Chondrocyte (in vitro differentiated cells): ENCODE measurements around the gene ETHE1. TPM values are rescaled to one million over a fixed set of nuclear protein-coding genes. Genes with fewer than 3 reads are reported as not detected.
"Not testable (repeated sequence)": the region's sequence is repeated elsewhere in the genome, so short reads cannot be mapped to it uniquely, and the experiment has no call there.

Source experiments
- DNase-seq: peaks from one replicate; pipeline ENCODE4 v3.0.0; 2021; ENCODE audit warnings: mixed read lengths, low spot score
- H3K27ac Mint-ChIP-seq: one replicate; pipeline ENCODE4 v1.8.0; 2021; ENCODE audit warnings: mild to moderate bottlenecking, moderate library complexity, mixed read lengths; ENCODE audit not compliant: unreplicated experiment
- H3K27me3 Mint-ChIP-seq: 2 replicates; pipeline ENCODE4 v1.8.0; 2021; ENCODE audit warnings: low read depth, mixed read lengths
- H3K36me3 Mint-ChIP-seq: 2 replicates; pipeline ENCODE4 v1.8.0; 2021; ENCODE audit warnings: low read depth, mixed read lengths
- H3K4me1 Mint-ChIP-seq: 2 replicates; pipeline ENCODE4 v1.8.0; 2021; ENCODE audit warnings: low read depth, mild to moderate bottlenecking, mixed read lengths
- H3K4me3 Mint-ChIP-seq: one replicate; pipeline ENCODE4 v1.8.0; 2021; ENCODE audit warnings: mild to moderate bottlenecking, moderate library complexity, mixed read lengths; ENCODE audit not compliant: unreplicated experiment
- H3K9me3 Mint-ChIP-seq: 2 replicates; pipeline ENCODE4 v1.8.0; 2021; ENCODE audit warnings: low read depth, mixed read lengths
- total RNA-seq: library from RNA; stranded (reverse); gene quantifications from 3 replicates; pipeline ENCODE4 v1.2.1, GENCODE V29; 2021
- TF ChIP-seq, protein P1 (sequence below): fragments of 200-600 bp; sonication (generic); IDR thresholded peaks from 2 replicates; pipeline ENCODE4 v1.5.0; 2021; ENCODE audit warnings: antibody characterized with exemption, mild to moderate bottlenecking, moderate library complexity

Gene ETHE1
- total RNA-seq, 1 donor from 2014 or later = 31.5 TPM

DNA sequence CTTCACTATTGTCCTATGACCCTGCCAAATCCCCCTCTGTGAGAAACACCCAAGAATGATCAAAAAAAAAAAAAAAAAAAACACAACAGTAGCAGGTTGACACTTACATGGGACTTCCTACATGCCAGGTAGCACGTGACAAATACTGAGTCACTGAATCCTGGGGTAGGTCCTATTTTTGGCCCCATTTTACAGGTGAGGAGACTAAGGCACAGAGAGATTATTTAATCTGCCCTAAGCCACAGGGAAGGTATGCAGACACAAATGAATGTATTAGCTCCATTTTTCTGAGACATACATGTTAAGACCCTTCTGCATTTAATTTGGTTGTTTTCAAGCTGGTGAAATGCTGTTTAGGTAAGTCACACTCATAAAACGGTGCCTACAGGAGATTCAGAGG is 21.7 kb upstream of the ETHE1 start:
- peaks cover 22% of the 10 kb centered on the region for H3K36me3 Mint-ChIP-seq

DNA sequence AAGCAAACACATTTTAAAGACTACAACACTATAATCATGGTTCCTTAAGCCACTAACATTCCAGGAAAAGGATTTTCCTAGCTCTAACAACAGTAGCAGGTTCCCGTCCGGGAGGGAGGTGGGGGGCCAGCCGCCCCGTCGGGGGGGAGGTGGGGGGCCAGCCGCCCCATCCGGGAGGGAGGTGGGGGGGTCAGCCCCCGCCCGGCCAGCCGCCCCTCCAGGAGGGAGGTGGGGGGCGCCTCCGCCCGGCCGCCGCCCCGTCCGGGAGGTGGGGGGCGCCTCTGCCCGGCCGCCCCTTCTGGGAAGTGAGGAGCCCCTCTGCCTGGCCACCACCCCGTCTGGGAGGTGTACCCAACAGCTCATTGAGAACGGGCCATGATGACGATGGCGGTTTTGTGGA is 20.9 kb upstream of the ETHE1 start:
- H3K9me3 Mint-ChIP-seq, H3K27me3 Mint-ChIP-seq, H3K27ac Mint-ChIP-seq, H3K4me3 Mint-ChIP-seq, H3K4me1 Mint-ChIP-seq: not testable (repeated sequence)
- peaks cover 29% of the 10 kb centered on the region for H3K36me3 Mint-ChIP-seq
- peak; percentile 17 for DNase-seq

More for the DNA sequence above, 21.7 kb upstream of the ETHE1 start:
- Mint-ChIP-seq H3K4me1 (no peaks in the 10 kb centered on the region), H3K4me3 (no peak overlapping the region), H3K27ac (no peak overlapping the region), H3K27me3 (no peaks in the 10 kb centered on the region), H3K9me3 (no peaks in the 10 kb centered on the region)
- TF ChIP-seq, protein P1, sequence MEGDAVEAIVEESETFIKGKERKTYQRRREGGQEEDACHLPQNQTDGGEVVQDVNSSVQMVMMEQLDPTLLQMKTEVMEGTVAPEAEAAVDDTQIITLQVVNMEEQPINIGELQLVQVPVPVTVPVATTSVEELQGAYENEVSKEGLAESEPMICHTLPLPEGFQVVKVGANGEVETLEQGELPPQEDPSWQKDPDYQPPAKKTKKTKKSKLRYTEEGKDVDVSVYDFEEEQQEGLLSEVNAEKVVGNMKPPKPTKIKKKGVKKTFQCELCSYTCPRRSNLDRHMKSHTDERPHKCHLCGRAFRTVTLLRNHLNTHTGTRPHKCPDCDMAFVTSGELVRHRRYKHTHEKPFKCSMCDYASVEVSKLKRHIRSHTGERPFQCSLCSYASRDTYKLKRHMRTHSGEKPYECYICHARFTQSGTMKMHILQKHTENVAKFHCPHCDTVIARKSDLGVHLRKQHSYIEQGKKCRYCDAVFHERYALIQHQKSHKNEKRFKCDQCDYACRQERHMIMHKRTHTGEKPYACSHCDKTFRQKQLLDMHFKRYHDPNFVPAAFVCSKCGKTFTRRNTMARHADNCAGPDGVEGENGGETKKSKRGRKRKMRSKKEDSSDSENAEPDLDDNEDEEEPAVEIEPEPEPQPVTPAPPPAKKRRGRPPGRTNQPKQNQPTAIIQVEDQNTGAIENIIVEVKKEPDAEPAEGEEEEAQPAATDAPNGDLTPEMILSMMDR = no peak
- DNase-seq = no peak

DNA sequence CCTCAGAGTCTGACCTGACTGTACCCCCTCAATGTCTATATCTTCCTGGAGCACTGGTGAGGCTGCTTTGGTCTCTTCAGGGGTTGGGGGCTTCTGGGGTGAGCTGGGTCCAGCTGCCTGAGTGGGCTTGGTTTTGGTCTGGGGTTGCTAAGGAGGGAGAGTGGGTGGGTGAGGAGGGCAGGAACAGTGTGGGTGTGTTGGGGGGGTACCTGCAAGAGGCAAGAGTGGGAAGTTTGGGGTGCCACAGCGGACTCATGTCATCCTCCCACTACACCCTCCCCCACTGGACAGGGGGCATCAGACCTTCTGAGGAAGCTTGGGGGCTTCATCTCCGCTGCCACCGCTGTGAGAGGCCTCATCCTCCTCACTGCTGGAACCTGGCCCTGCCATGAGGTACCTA is 19.6 kb upstream of the ETHE1 start:
- H3K36me3 Mint-ChIP-seq = peaks cover 30% of the 10 kb centered on the region
- no peak for DNase-seq
- H3K9me3 Mint-ChIP-seq = no peaks in the 10 kb centered on the region
- H3K4me3 Mint-ChIP-seq = no peak overlapping the region
- no peaks in the 10 kb centered on the region for H3K27me3 Mint-ChIP-seq
- H3K27ac Mint-ChIP-seq = no peak overlapping the region
- H3K4me1 Mint-ChIP-seq = no peaks in the 10 kb centered on the region
- TF ChIP-seq, protein P1 = no peak

DNA sequence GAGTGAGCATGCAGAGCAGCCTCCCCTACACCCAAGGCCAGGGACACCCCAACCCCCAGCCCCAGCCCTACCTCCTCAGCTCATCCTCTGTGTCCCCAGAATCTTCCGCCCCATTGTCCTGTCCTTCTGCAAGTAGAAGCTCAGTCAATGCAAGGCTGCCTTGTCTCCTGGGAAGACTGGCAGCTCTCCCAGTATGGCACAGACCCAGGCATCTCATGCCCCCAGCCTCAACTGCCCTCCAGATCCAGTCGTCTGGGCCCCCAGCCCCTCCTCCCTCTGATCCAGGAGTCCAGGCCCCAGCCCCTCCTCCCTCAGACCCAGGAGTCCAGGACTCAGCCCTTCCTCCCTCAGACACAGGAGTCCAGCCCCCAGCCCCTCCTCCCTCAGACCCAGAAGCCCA is 19.0 kb upstream of the ETHE1 start:
- TF ChIP-seq, protein P1 = no peak
- Mint-ChIP-seq H3K4me3 (no peak overlapping the region), H3K4me1 (no peaks in the 10 kb centered on the region), H3K36me3 (peaks cover 30% of the 10 kb centered on the region), H3K9me3 (no peaks in the 10 kb centered on the region), H3K27ac (no peak overlapping the region), H3K27me3 (no peaks in the 10 kb centered on the region)
- DNase-seq = no peak

DNA sequence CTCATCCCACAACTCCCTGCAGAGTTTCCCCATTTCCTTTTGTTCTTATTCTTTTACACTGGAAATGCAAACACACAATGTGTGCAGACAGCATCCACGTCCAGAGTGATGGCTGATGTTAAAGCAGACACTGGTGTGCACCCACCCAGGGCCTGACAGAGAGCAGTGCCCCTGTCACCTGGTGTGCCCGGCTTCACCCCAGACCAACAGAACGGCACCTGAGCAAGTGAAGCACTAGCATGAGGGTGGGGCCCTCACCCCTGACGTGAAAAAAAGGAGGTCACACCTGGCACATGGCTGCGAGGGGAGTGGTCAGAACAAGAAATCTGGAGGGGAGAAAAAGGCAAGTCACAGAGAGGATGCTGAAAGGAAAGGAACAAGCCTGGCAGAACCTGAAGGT is 18.3 kb upstream of the ETHE1 start:
- H3K36me3 Mint-ChIP-seq = peaks cover 28% of the 10 kb centered on the region
- peak; percentile 81 for DNase-seq
- no peak overlapping the region for H3K27ac Mint-ChIP-seq

DNA sequence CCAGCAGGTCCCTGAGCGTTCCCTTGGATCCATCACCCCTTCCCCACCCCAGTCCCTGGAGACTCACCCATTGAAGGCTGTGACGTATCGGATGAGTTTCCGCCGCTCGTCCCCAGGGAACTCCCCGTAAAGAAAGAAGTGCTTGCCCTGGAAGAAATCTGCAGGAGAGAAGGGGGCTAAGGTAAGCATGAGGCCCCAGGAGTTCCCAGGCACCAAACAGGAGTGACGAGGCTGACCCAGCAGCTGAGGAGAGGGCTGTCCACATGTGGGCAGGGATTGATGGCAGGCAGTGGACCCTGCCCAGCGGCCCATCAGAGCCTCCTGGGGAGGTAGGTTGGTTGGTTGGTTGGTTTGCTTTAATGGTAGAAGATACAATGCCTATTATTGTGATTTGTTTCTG is 17.1 kb upstream of the ETHE1 start:
- Mint-ChIP-seq H3K27me3 (no peaks in the 10 kb centered on the region), H3K4me3 (no peak overlapping the region), H3K9me3 (peaks cover 3% of the 10 kb centered on the region), H3K4me1 (no peaks in the 10 kb centered on the region), H3K36me3 (peaks cover 35% of the 10 kb centered on the region), H3K27ac (no peak overlapping the region)
- TF ChIP-seq, protein P1 = no peak
- peak; percentile 67 for DNase-seq

More for the DNA sequence above, 18.3 kb upstream of the ETHE1 start:
- Mint-ChIP-seq H3K4me3 (no peak overlapping the region), H3K27me3 (no peaks in the 10 kb centered on the region), H3K9me3 (no peaks in the 10 kb centered on the region), H3K4me1 (no peaks in the 10 kb centered on the region)
- TF ChIP-seq, protein P1 = no peak
